Measurements from ENCODE around the gene DYNC1H1.
A peak's percentile ranks its signal among the peaks of the same experiment; 100 is the strongest.

Gene DYNC1H1

DNA sequence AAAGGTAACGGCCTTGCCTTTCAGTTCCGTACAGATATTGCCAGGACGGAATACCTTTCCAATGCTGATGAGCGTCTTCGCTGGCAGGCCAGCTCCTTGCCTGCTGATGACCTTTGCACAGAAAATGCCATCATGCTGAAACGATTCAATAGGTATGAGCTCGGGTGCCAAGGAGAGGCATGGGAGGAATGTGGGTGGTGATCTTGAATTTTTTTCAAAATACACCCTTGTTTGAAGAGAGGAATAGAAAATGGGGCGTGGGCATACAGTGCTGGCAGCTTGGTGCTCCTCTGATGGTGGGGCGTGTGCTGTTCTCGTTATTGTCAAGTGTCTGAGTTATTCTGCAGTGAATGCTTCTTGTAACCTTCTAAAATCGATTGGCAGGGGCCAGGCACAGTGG lies 69.9 kb downstream of the DYNC1H1 start:
- no peaks in the 10 kb centered on the region for H3K4me1 ChIP-seq (ENCODE audit: control insufficient read depth, low read depth, low read length)
- H3K23ac ChIP-seq (ENCODE audit: low read length), result no peak overlapping the region
- no peaks in the 10 kb centered on the region for H3K79me1 ChIP-seq (ENCODE audit: low read length)
- H4K5ac ChIP-seq (ENCODE audit: low read length), result no peak overlapping the region
- H4K8ac ChIP-seq (ENCODE audit: low read depth, low read length), result no peak overlapping the region
- H3K18ac ChIP-seq (ENCODE audit: low read length), result no peak overlapping the region
- H2BK120ac ChIP-seq (ENCODE audit: low read depth, low read length), result no peak overlapping the region
- no peak overlapping the region for H2AK5ac ChIP-seq (ENCODE audit: low read length)
- H3K27me3 ChIP-seq (ENCODE audit: insufficient read depth, low read length, poor library complexity), result no peaks in the 10 kb centered on the region
- no peak overlapping the region for H3K4ac ChIP-seq (ENCODE audit: low read depth, low read length)
- no peak overlapping the region for H3K9ac ChIP-seq (ENCODE audit: low read length)
- WGBS (ENCODE audit: extremely low coverage, insufficient coverage, low lambda C conversion rate), result no CpG with 5 or more reads among the region's 11 CpGs
- no peak overlapping the region for H2BK15ac ChIP-seq (replicated peaks; ENCODE audit: low read depth)
- no peak overlapping the region for H3K4me3 ChIP-seq (ENCODE audit: low read length)
- H3K36me3 ChIP-seq (ENCODE audit: control insufficient read depth, insufficient read depth, low read length), result peaks cover 44% of the 10 kb centered on the region
- H3K56ac ChIP-seq (ENCODE audit: low read length), result no peak overlapping the region
- no peak for DNase-seq
- H2BK5ac ChIP-seq (ENCODE audit: low read length), result no peak overlapping the region
- no peak overlapping the region for H3K27ac ChIP-seq (ENCODE audit: low read depth, low read length)
- no peaks in the 10 kb centered on the region for H3K79me2 ChIP-seq (ENCODE audit: control insufficient read depth, insufficient read depth, low read length)
- H3K4me2 ChIP-seq (ENCODE audit: low read length), result no peak overlapping the region

DNA sequence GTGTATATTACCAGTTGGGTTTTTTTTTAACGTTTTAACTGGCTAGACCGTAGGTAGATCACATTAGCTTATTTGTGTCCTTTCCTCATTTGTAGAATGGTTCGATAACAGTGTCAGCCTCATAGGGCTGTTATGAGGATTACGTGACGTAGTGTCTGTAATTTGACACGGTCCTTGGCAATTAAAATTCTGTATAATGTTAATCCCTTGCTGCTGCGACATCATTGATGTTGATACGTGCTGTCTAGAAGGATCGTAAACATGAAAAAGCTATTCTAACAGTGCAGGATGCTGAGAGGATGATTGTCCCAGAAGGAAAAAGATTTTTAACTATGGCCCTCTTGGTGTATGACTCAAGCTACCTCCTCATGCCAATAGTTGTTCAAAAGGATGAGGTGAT lies 71.5 kb downstream of the DYNC1H1 start:
- no peaks in the 10 kb centered on the region for H3K4me1 ChIP-seq (ENCODE audit: control insufficient read depth, low read depth, low read length)
- H3K4me3 ChIP-seq (ENCODE audit: low read length), result no peak overlapping the region
- no CpG with 5 or more reads among the region's 9 CpGs for WGBS (ENCODE audit: extremely low coverage, insufficient coverage, low lambda C conversion rate)
- no peak overlapping the region for H3K23ac ChIP-seq (ENCODE audit: low read length)
- no peak overlapping the region for H2BK15ac ChIP-seq (replicated peaks; ENCODE audit: low read depth)
- H3K4me2 ChIP-seq (ENCODE audit: low read length), result no peak overlapping the region
- peaks cover 46% of the 10 kb centered on the region for H3K36me3 ChIP-seq (ENCODE audit: control insufficient read depth, insufficient read depth, low read length)
- no peak for DNase-seq
- H3K56ac ChIP-seq (ENCODE audit: low read length), result no peak overlapping the region
- H3K79me2 ChIP-seq (ENCODE audit: control insufficient read depth, insufficient read depth, low read length), result no peaks in the 10 kb centered on the region
- H4K5ac ChIP-seq (ENCODE audit: low read length), result no peak overlapping the region
- no peak overlapping the region for H3K18ac ChIP-seq (ENCODE audit: low read length)
- H3K27me3 ChIP-seq (ENCODE audit: insufficient read depth, low read length, poor library complexity), result no peaks in the 10 kb centered on the region
- no peak overlapping the region for H2BK120ac ChIP-seq (ENCODE audit: low read depth, low read length)
- no peaks in the 10 kb centered on the region for H3K79me1 ChIP-seq (ENCODE audit: low read length)
- no peak overlapping the region for H3K9ac ChIP-seq (ENCODE audit: low read length)
- H3K4ac ChIP-seq (ENCODE audit: low read depth, low read length), result no peak overlapping the region
- no peak overlapping the region for H2AK5ac ChIP-seq (ENCODE audit: low read length)
- H2BK5ac ChIP-seq (ENCODE audit: low read length), result no peak overlapping the region
- no peak overlapping the region for H3K27ac ChIP-seq (ENCODE audit: low read depth, low read length)
- no peak overlapping the region for H4K8ac ChIP-seq (ENCODE audit: low read depth, low read length)

GRCh38 chr14:102037686-102038085 lies 73.3 kb downstream of the DYNC1H1 start:
- Histone ChIP-seq H2BK120ac (ENCODE audit: low read depth, low read length) (no peak overlapping the region), H3K56ac (ENCODE audit: low read length) (no peak overlapping the region), H3K4me1 (ENCODE audit: control insufficient read depth, low read depth, low read length) (no peaks in the 10 kb centered on the region), H2BK15ac (replicated peaks; ENCODE audit: low read depth) (no peak overlapping the region), H3K18ac (ENCODE audit: low read length) (no peak overlapping the region), H2BK5ac (ENCODE audit: low read length) (no peak overlapping the region), H3K4ac (ENCODE audit: low read depth, low read length) (no peak overlapping the region), H2AK5ac (ENCODE audit: low read length) (no peak overlapping the region), H3K27me3 (ENCODE audit: insufficient read depth, low read length, poor library complexity) (no peaks in the 10 kb centered on the region), H3K9ac (ENCODE audit: low read length) (no peak overlapping the region), H4K5ac (ENCODE audit: low read length) (no peak overlapping the region), H3K4me3 (ENCODE audit: low read length) (no peak overlapping the region), H3K23ac (ENCODE audit: low read length) (no peak overlapping the region), H3K79me2 (ENCODE audit: control insufficient read depth, insufficient read depth, low read length) (no peaks in the 10 kb centered on the region), H4K8ac (ENCODE audit: low read depth, low read length) (no peak overlapping the region), H3K4me2 (ENCODE audit: low read length) (no peak overlapping the region), H3K36me3 (ENCODE audit: control insufficient read depth, insufficient read depth, low read length) (peaks cover 53% of the 10 kb centered on the region), H3K79me1 (ENCODE audit: low read length) (no peaks in the 10 kb centered on the region), H3K27ac (ENCODE audit: low read depth, low read length) (no peak overlapping the region)
- no peak for DNase-seq
- no CpG with 5 or more reads among the region's 1 CpG for WGBS (ENCODE audit: extremely low coverage, insufficient coverage, low lambda C conversion rate)

DNA sequence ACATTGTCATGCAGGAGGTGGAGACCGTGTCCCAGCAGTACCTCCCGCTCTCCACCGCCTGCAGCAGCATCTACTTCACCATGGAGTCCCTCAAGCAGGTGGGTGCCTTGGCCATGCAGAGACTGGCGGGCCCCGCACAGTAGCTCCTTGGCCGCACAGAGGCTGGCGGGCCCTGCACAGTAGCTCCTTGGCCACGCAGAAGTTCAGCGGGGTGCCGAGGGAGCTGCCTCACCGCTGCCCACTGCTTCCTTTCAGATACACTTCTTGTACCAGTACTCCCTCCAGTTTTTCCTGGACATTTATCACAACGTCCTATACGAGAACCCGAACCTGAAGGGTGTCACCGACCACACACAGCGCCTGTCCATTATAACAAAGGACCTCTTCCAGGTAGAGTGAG lies 74.8 kb downstream of the DYNC1H1 start:
- no peak overlapping the region for H3K4me3 ChIP-seq (ENCODE audit: low read length)
- no peak overlapping the region for H4K5ac ChIP-seq (ENCODE audit: low read length)
- no peaks in the 10 kb centered on the region for H3K79me1 ChIP-seq (ENCODE audit: low read length)
- no peak overlapping the region for H4K8ac ChIP-seq (ENCODE audit: low read depth, low read length)
- peaks cover 47% of the 10 kb centered on the region for H3K36me3 ChIP-seq (ENCODE audit: control insufficient read depth, insufficient read depth, low read length)
- no peak overlapping the region for H2BK5ac ChIP-seq (ENCODE audit: low read length)
- H3K27ac ChIP-seq (ENCODE audit: low read depth, low read length), result no peak overlapping the region
- H3K9ac ChIP-seq (ENCODE audit: low read length), result no peak overlapping the region
- H3K4ac ChIP-seq (ENCODE audit: low read depth, low read length), result no peak overlapping the region
- H2BK120ac ChIP-seq (ENCODE audit: low read depth, low read length), result no peak overlapping the region
- no peak overlapping the region for H3K23ac ChIP-seq (ENCODE audit: low read length)
- no CpG with 5 or more reads among the region's 16 CpGs for WGBS (ENCODE audit: extremely low coverage, insufficient coverage, low lambda C conversion rate)
- no peak overlapping the region for H3K18ac ChIP-seq (ENCODE audit: low read length)
- H3K4me1 ChIP-seq (ENCODE audit: control insufficient read depth, low read depth, low read length), result no peaks in the 10 kb centered on the region
- H3K79me2 ChIP-seq (ENCODE audit: control insufficient read depth, insufficient read depth, low read length), result no peaks in the 10 kb centered on the region
- no peaks in the 10 kb centered on the region for H3K27me3 ChIP-seq (ENCODE audit: insufficient read depth, low read length, poor library complexity)
- no peak overlapping the region for H3K56ac ChIP-seq (ENCODE audit: low read length)
- H2AK5ac ChIP-seq (ENCODE audit: low read length), result no peak overlapping the region
- H3K4me2 ChIP-seq (ENCODE audit: low read length), result no peak overlapping the region
- no peak for DNase-seq
- no peak overlapping the region for H2BK15ac ChIP-seq (replicated peaks; ENCODE audit: low read depth)

GRCh38 chr14:102040153-102040552 lies 75.8 kb downstream of the DYNC1H1 start:
- H3K56ac ChIP-seq (ENCODE audit: low read length), result no peak overlapping the region
- no peak overlapping the region for H3K4me2 ChIP-seq (ENCODE audit: low read length)
- H2BK15ac ChIP-seq (replicated peaks; ENCODE audit: low read depth), result no peak overlapping the region
- peaks cover 46% of the 10 kb centered on the region for H3K36me3 ChIP-seq (ENCODE audit: control insufficient read depth, insufficient read depth, low read length)
- H3K18ac ChIP-seq (ENCODE audit: low read length), result no peak overlapping the region
- no peak overlapping the region for H3K23ac ChIP-seq (ENCODE audit: low read length)
- no peaks in the 10 kb centered on the region for H3K79me2 ChIP-seq (ENCODE audit: control insufficient read depth, insufficient read depth, low read length)
- no peak overlapping the region for H3K4ac ChIP-seq (ENCODE audit: low read depth, low read length)
- no peak overlapping the region for H4K8ac ChIP-seq (ENCODE audit: low read depth, low read length)
- no peaks in the 10 kb centered on the region for H3K79me1 ChIP-seq (ENCODE audit: low read length)
- no CpG with 5 or more reads among the region's 13 CpGs for WGBS (ENCODE audit: extremely low coverage, insufficient coverage, low lambda C conversion rate)
- H3K27me3 ChIP-seq (ENCODE audit: insufficient read depth, low read length, poor library complexity), result no peaks in the 10 kb centered on the region
- peak; percentile 41 for DNase-seq
- no peak overlapping the region for H2AK5ac ChIP-seq (ENCODE audit: low read length)
- H3K4me3 ChIP-seq (ENCODE audit: low read length), result no peak overlapping the region
- no peak overlapping the region for H3K27ac ChIP-seq (ENCODE audit: low read depth, low read length)
- no peak overlapping the region for H2BK5ac ChIP-seq (ENCODE audit: low read length)
- no peak overlapping the region for H4K5ac ChIP-seq (ENCODE audit: low read length)
- H3K9ac ChIP-seq (ENCODE audit: low read length), result no peak overlapping the region
- no peak overlapping the region for H2BK120ac ChIP-seq (ENCODE audit: low read depth, low read length)
- H3K4me1 ChIP-seq (ENCODE audit: control insufficient read depth, low read depth, low read length), result no peaks in the 10 kb centered on the region

GRCh38 chr14:102042699-102043098 lies 78.3 kb downstream of the DYNC1H1 start:
- H3K9ac ChIP-seq (ENCODE audit: low read length), result no peak overlapping the region
- no peak overlapping the region for H3K23ac ChIP-seq (ENCODE audit: low read length)
- no peaks in the 10 kb centered on the region for H3K79me2 ChIP-seq (ENCODE audit: control insufficient read depth, insufficient read depth, low read length)
- no peak overlapping the region for H2BK15ac ChIP-seq (replicated peaks; ENCODE audit: low read depth)
- no peak overlapping the region for H4K8ac ChIP-seq (ENCODE audit: low read depth, low read length)
- H2AK5ac ChIP-seq (ENCODE audit: low read length), result no peak overlapping the region
- H3K4ac ChIP-seq (ENCODE audit: low read depth, low read length), result no peak overlapping the region
- no peak overlapping the region for H3K27ac ChIP-seq (ENCODE audit: low read depth, low read length)
- no peak overlapping the region for H4K5ac ChIP-seq (ENCODE audit: low read length)
- H3K36me3 ChIP-seq (ENCODE audit: control insufficient read depth, insufficient read depth, low read length), result peaks cover 44% of the 10 kb centered on the region
- no peaks in the 10 kb centered on the region for H3K79me1 ChIP-seq (ENCODE audit: low read length)
- no peaks in the 10 kb centered on the region for H3K4me1 ChIP-seq (ENCODE audit: control insufficient read depth, low read depth, low read length)
- no CpG with 5 or more reads among the region's 9 CpGs for WGBS (ENCODE audit: extremely low coverage, insufficient coverage, low lambda C conversion rate)
- H3K18ac ChIP-seq (ENCODE audit: low read length), result no peak overlapping the region
- no peak overlapping the region for H3K56ac ChIP-seq (ENCODE audit: low read length)
- no peak for DNase-seq
- H3K4me3 ChIP-seq (ENCODE audit: low read length), result no peak overlapping the region
- H2BK5ac ChIP-seq (ENCODE audit: low read length), result no peak overlapping the region
- no peak overlapping the region for H3K4me2 ChIP-seq (ENCODE audit: low read length)
- H3K27me3 ChIP-seq (ENCODE audit: insufficient read depth, low read length, poor library complexity), result no peaks in the 10 kb centered on the region
- H2BK120ac ChIP-seq (ENCODE audit: low read depth, low read length), result no peak overlapping the region
